Measurements from ENCODE around the gene NEDD4L. TPM values are rescaled to one million over a fixed set of nuclear protein-coding genes. Genes with fewer than 3 reads are reported as not detected.
A peak's percentile ranks its signal among the peaks of the same experiment; 100 is the strongest.

NEDD4L gene
- total and polyA plus RNA-seq, 10 of the 15 experiments (the other 5 are each of a cell fraction or from before 2014, with no cell fraction given) = 7.4 to 24.0 (median 17.7) TPM

GRCh38 chr18:58091099-58091611 lies 47.1 kb downstream of the NEDD4L start:
- POLR2A ChIA-PET = interaction anchor here (1.1 to 2.1 kb wide), 8 partner anchors 9 to 38 kb away, joined by 3 to 10 read pairs (median 6); no protein-coding TSS in a partner anchor
- TF ChIP-seq RAD21 (IDR thresholded peaks at IDR 0.05; ENCODE audit: insufficient read depth, low read depth, low read length) = no peak
- TF ChIP-seq EP300 (IDR thresholded peaks at IDR 0.05; ENCODE audit: borderline replicate concordance in 1 of 2, control insufficient read depth in 1 of 2, low read depth in 2 of 2, low read length in 2 of 2) = no peak
- TF ChIP-seq MEF2B (IDR thresholded peaks at IDR 0.05; ENCODE audit: partially characterized antibody, poor library complexity, severe bottlenecking) = no peak
- no peak for TF ChIP-seq NRF1 (conservative IDR thresholded peaks at IDR 0.05; ENCODE audit: low read depth, low read length)
- TF ChIP-seq RUNX3 (IDR thresholded peaks at IDR 0.05; ENCODE audit: low read length) = no peak
- TF ChIP-seq ASH2L (IDR thresholded peaks at IDR 0.05; ENCODE audit: borderline replicate concordance, low read depth) = no peak
- no peak for TF ChIP-seq ESRRA (IDR thresholded peaks at IDR 0.05; ENCODE audit: low read length)
- TF ChIP-seq ZZZ3 (IDR thresholded peaks at IDR 0.05; ENCODE audit: control insufficient read depth, insufficient read length, low read depth) = no peak
- TF ChIP-seq ZBTB11 (CRISPR knock-in tag; IDR thresholded peaks at IDR 0.05) = no peak
- TF ChIP-seq STAT1 (conservative IDR thresholded peaks at IDR 0.05) = no peak
- TF ChIP-seq ATF7 (IDR thresholded peaks at IDR 0.05; ENCODE audit: low read depth) = peak; percentile 41; the same call in 1 of the 2 replicates
- no peak for TF ChIP-seq POLR2AphosphoS5 (IDR thresholded peaks at IDR 0.05; ENCODE audit: low read length)
- TF ChIP-seq, protein P1, sequence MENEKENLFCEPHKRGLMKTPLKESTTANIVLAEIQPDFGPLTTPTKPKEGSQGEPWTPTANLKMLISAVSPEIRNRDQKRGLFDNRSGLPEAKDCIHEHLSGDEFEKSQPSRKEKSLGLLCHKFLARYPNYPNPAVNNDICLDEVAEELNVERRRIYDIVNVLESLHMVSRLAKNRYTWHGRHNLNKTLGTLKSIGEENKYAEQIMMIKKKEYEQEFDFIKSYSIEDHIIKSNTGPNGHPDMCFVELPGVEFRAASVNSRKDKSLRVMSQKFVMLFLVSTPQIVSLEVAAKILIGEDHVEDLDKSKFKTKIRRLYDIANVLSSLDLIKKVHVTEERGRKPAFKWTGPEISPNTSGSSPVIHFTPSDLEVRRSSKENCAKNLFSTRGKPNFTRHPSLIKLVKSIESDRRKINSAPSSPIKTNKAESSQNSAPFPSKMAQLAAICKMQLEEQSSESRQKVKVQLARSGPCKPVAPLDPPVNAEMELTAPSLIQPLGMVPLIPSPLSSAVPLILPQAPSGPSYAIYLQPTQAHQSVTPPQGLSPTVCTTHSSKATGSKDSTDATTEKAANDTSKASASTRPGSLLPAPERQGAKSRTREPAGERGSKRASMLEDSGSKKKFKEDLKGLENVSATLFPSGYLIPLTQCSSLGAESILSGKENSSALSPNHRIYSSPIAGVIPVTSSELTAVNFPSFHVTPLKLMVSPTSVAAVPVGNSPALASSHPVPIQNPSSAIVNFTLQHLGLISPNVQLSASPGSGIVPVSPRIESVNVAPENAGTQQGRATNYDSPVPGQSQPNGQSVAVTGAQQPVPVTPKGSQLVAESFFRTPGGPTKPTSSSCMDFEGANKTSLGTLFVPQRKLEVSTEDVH (IDR thresholded peaks at IDR 0.05; ENCODE audit: low read depth, partially characterized antibody) = no peak

More at GRCh38 chr18:58091099-58091611, 47.1 kb downstream of the NEDD4L start:
- Histone ChIP-seq H3K9me3 (replicated peaks; ENCODE audit: control insufficient read depth, insufficient read depth, low read length) (no peaks in the 10 kb centered on the region; the same call in 2 of the 3 replicates), H3K27ac (ENCODE audit: control insufficient read depth, insufficient read depth) (peak overlapping the region; percentile 52), H3K27me3 (replicated peaks in 1 of 2; ENCODE audit: control insufficient read depth in 2 of 2, insufficient read depth in 2 of 2, low read length in 1 of 2) (no peaks in the 10 kb centered on the region), H3K4me3 (no peak overlapping the region), H3K4me1 (ENCODE audit: control insufficient read depth, insufficient read depth, low read length) (peaks cover 14% of the 10 kb centered on the region), H3K9ac (ENCODE audit: control insufficient read depth, insufficient read depth, low read length) (no peak overlapping the region), H4K20me1 (ENCODE audit: control insufficient read depth, insufficient read depth) (no peaks in the 10 kb centered on the region), H3K79me2 (ENCODE audit: control insufficient read depth, insufficient read depth, low read length) (no peaks in the 10 kb centered on the region), H3K36me3 (ENCODE audit: control insufficient read depth in 2 of 2, insufficient read depth in 2 of 2, low read length in 1 of 2) (no peaks in the 10 kb centered on the region), H3K4me2 (ENCODE audit: control insufficient read depth, insufficient read depth) (peak overlapping the region; percentile 61), H2AFZ (ENCODE audit: control insufficient read depth, low read depth, low read length) (peak overlapping the region; percentile 63)
- WGBS (ENCODE audit: insufficient coverage, insufficient replicate concordance, low lambda C conversion rate, missing lambda C conversion rate) = 57% methylated on average over 2 of the region's 2 CpGs
- BruUV-seq (replicated peaks) = no TSS peak
- in situ Hi-C loops (cut with MboI) (no loop called here), intact Hi-C loops (cut with micrococcal nuclease; ENCODE audit: unreplicated experiment) (no loop called here)
- CTCF ChIA-PET = interaction anchor here (0.9 to 3.6 kb wide), 6 partner anchors 13 to 45 kb away, joined by 3 to 14 read pairs (median 8); no protein-coding TSS in a partner anchor
- FAIRE-seq = no peak
- RAD21 ChIA-PET (ENCODE audit: unreplicated experiment) = interaction anchor here (0.8 to 2.8 kb wide), 7 partner anchors 9 to 134 kb away, joined by 3 to 13 read pairs (median 8); no protein-coding TSS in a partner anchor
- DNase-seq (ENCODE audit: low read depth, low spot score) = peak; percentile 72
- ATAC-seq = peak; percentile 97
- SMC1A ChIA-PET (ENCODE audit: uncharacterized antibody, unreplicated experiment) = interaction anchor here (0.9 to 8.2 kb wide), 14 partner anchors 9 to 253 kb away, joined by 3 to 78 read pairs (median 6); partner anchors contain the start of gene NEDD4L
